Urothelium cell line (cell line): Measurements from ENCODE around the gene GIMAP7.

ENCODE experiments used
- DNase-seq: peaks from one replicate; pipeline ENCODE4 v3.0.0; 2011; ENCODE audit warnings: low spot score, mixed read lengths
- FAIRE-seq: peaks from 2 replicates; lab custom pipeline; 2011; peaks lifted over from hg19 to GRCh38; lab: Jason Lieb, UNC

Gene GIMAP7

GRCh38 chr7:150567871-150568301 is 53.2 kb downstream of the GIMAP7 start:
- DNase-seq (no peak), FAIRE-seq (no peak)

DNA sequence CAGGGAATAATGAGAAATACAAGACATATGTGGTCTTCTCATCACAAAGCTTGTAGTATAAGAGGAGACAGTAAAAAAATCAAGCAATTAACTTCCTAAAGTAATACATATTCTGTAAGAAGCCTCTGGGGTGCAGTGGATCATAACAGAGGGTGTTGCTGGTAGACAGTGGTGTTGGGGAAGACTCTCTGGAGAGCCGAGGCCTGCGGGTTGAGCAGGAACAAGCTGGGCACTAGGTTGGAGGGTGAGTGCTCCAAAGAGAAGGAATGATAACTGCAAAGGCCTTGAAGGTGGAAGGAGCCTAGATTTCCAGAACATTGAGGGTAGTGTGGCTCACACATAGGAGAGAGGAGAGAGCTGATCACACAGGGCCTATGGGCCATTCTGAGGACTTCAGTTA is 54.0 kb downstream of the GIMAP7 start:
- DNase-seq (no peak), FAIRE-seq (no peak)

DNA sequence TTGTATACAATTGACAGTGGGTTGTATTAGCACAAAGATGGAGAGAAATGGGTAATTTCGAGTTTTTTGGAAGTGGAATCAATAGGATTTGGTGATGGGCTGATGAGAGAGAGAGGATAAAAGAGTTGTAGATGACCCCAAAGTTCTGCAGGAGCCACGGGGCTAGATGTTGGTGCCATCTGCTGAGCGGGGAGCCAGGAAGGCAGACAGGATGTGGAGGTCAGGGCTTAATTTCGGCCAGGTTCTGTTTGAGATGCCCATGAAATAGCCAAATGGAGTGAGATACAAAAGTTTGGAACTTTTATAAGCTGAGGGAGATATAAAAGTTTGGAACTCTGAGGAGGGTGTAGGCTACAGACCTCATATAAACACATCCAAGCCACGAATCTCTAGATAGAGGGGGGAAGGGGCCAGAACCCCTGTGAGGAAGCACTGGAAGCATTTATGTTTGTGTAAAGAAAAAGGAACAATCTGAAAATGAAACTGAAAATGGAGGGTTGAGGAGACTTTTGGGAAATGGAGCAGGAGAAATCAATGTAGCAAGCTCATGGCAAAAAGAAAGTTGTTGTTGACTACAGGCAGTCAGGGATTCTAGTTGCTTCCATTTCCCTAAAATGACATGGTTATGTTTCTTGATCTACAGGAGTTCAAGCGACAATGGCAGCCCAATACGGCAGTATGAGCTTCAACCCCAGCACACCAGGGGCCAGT is 54.7 kb downstream of the GIMAP7 start:
- no peak for DNase-seq
- no peak for FAIRE-seq
